ENCODE results near the gene IMPA2. TPM values are rescaled to one million over a fixed set of nuclear protein-coding genes. Genes with fewer than 3 reads are reported as not detected.

The IMPA2 gene
- total and polyA plus RNA-seq, 10 of the 15 experiments (the other 5 are each of a cell fraction or from before 2014, with no cell fraction given), result 0.24 to 21.0 (median 11.4) TPM

- TF ChIP-seq, protein P1, sequence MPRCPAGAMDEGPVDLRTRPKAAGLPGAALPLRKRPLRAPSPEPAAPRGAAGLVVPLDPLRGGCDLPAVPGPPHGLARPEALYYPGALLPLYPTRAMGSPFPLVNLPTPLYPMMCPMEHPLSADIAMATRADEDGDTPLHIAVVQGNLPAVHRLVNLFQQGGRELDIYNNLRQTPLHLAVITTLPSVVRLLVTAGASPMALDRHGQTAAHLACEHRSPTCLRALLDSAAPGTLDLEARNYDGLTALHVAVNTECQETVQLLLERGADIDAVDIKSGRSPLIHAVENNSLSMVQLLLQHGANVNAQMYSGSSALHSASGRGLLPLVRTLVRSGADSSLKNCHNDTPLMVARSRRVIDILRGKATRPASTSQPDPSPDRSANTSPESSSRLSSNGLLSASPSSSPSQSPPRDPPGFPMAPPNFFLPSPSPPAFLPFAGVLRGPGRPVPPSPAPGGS (IDR thresholded peaks at IDR 0.05; ENCODE audit: borderline replicate concordance, insufficient read depth, low read depth, low read length, poor library complexity, severe bottlenecking), result no peak
- TF ChIP-seq MXI1 (IDR thresholded peaks at IDR 0.05; ENCODE audit: low read depth, low read length), result no peak
- TF ChIP-seq E4F1 (IDR thresholded peaks at IDR 0.05; ENCODE audit: borderline replicate concordance, partially characterized antibody), result no peak
These were observed 32.3 kb upstream of the IMPA2 start (continued) for GRCh38 chr18:11948852-11949523.

DNA sequence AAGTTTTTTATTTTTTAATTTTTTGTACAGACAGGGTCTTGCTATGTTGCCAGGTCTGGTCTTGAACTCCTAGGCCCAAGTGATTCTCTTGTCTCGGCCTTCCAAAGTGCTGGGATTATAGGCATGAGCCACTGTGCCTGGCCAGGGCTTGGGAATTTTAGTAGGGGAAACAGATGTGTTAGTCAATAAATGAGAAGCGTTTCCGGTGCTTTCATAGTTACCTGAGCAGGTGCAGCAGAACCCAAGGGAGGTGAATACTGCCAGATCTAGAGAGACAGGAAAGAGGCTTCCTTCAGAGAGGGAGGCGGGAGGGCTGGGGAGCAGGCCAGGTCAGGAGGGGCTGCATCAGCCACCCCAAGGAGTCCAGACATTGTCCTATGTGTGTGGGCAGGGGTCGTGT is 30.5 kb upstream of the IMPA2 start:
- RAD21 ChIA-PET (ENCODE audit: unreplicated experiment), result no interaction called here

More for the DNA sequence above, 30.5 kb upstream of the IMPA2 start:
- H3K4me2 ChIP-seq (ENCODE audit: control insufficient read depth, insufficient read depth), result no peak overlapping the region
- intact Hi-C loops (cut with micrococcal nuclease; ENCODE audit: unreplicated experiment) (no loop called here), in situ Hi-C loops (cut with MboI) (no loop called here)
- POLR2A ChIA-PET, result interaction anchor here (0.6 kb wide), 1 partner anchor 245 kb away, joined by 6 read pairs; no protein-coding TSS in a partner anchor
- 46% methylated on average over 5 of the region's 5 CpGs for WGBS (ENCODE audit: insufficient coverage, insufficient replicate concordance, low lambda C conversion rate, missing lambda C conversion rate)
- no peak for FAIRE-seq
- H3K27me3 ChIP-seq (replicated peaks in 1 of 2; ENCODE audit: control insufficient read depth in 2 of 2, insufficient read depth in 2 of 2, low read length in 1 of 2), result no peaks in the 10 kb centered on the region
- H2AFZ ChIP-seq (ENCODE audit: control insufficient read depth, low read depth, low read length), result no peak overlapping the region
- no peak overlapping the region for H3K9ac ChIP-seq (ENCODE audit: control insufficient read depth, insufficient read depth, low read length)
- TF ChIP-seq, protein P2, sequence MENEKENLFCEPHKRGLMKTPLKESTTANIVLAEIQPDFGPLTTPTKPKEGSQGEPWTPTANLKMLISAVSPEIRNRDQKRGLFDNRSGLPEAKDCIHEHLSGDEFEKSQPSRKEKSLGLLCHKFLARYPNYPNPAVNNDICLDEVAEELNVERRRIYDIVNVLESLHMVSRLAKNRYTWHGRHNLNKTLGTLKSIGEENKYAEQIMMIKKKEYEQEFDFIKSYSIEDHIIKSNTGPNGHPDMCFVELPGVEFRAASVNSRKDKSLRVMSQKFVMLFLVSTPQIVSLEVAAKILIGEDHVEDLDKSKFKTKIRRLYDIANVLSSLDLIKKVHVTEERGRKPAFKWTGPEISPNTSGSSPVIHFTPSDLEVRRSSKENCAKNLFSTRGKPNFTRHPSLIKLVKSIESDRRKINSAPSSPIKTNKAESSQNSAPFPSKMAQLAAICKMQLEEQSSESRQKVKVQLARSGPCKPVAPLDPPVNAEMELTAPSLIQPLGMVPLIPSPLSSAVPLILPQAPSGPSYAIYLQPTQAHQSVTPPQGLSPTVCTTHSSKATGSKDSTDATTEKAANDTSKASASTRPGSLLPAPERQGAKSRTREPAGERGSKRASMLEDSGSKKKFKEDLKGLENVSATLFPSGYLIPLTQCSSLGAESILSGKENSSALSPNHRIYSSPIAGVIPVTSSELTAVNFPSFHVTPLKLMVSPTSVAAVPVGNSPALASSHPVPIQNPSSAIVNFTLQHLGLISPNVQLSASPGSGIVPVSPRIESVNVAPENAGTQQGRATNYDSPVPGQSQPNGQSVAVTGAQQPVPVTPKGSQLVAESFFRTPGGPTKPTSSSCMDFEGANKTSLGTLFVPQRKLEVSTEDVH (IDR thresholded peaks at IDR 0.05; ENCODE audit: low read depth, partially characterized antibody), result no peak
- TF ChIP-seq RELA (IDR thresholded peaks at IDR 0.05; ENCODE audit: borderline replicate concordance, partially characterized antibody) (no peak), RB1 (IDR thresholded peaks at IDR 0.05; ENCODE audit: borderline replicate concordance) (no peak), MYC (IDR thresholded peaks at IDR 0.05; ENCODE audit: insufficient read depth, insufficient read length, insufficient replicate concordance, low read length, severe bottlenecking) (no peak), MEF2A (IDR thresholded peaks at IDR 0.05; ENCODE audit: insufficient read depth, low read depth, low read length) (no peak), CHD4 (IDR thresholded peaks at IDR 0.05) (no peak), YY1 (IDR thresholded peaks at IDR 0.05; ENCODE audit: low read depth, low read length) (no peak), FOXM1 (IDR thresholded peaks at IDR 0.05; ENCODE audit: low read depth, low read length) (no peak), EP300 (IDR thresholded peaks at IDR 0.05; ENCODE audit: borderline replicate concordance in 1 of 2, control insufficient read depth in 1 of 2, low read depth in 2 of 2, low read length in 2 of 2) (no peak)
- BruUV-seq (replicated peaks), result no TSS peak
- H4K20me1 ChIP-seq (ENCODE audit: control insufficient read depth, insufficient read depth), result no peaks in the 10 kb centered on the region
- no peaks in the 10 kb centered on the region; the same call in 2 of the 3 replicates for H3K9me3 ChIP-seq (replicated peaks; ENCODE audit: control insufficient read depth, insufficient read depth, low read length)
- no peak overlapping the region for H3K4me3 ChIP-seq
- no peaks in the 10 kb centered on the region for H3K4me1 ChIP-seq (ENCODE audit: control insufficient read depth, insufficient read depth, low read length)
- CTCF ChIA-PET, result interaction anchor here (1.6 to 4.5 kb wide), 2 partner anchors 13 to 44 kb away, joined by 3 to 21 read pairs; no protein-coding TSS in a partner anchor
- no peak overlapping the region for H3K27ac ChIP-seq (ENCODE audit: control insufficient read depth, insufficient read depth)
- SMC1A ChIA-PET (ENCODE audit: uncharacterized antibody, unreplicated experiment), result interaction anchor here (1.2 kb wide), 1 partner anchor 13 kb away, joined by 3 read pairs; no protein-coding TSS in a partner anchor
- H3K79me2 ChIP-seq (ENCODE audit: control insufficient read depth, insufficient read depth, low read length), result no peaks in the 10 kb centered on the region
- no peaks in the 10 kb centered on the region for H3K36me3 ChIP-seq (ENCODE audit: control insufficient read depth in 2 of 2, insufficient read depth in 2 of 2, low read length in 1 of 2)
- DNase-seq (ENCODE audit: low read depth, low spot score), result no peak
- ATAC-seq, result no peak

Data from GM12878 (cell line).